SK-N-MC (cell line): ENCODE results near the gene DYNLRB1.

Experiments
- EZH2 ChIP-seq: fragments of 200-600 bp; sonication (generic); IDR thresholded peaks from one replicate; pipeline ENCODE4 v1.6.1; 2017; ENCODE audit warnings: antibody characterized with exemption
- POLR2AphosphoS5 ChIP-seq: IDR thresholded peaks from 2 replicates; pipeline ENCODE4 v1.6.1; 2012; ENCODE audit warnings: mild to moderate bottlenecking, low read depth, low read length, borderline replicate concordance

DNA sequence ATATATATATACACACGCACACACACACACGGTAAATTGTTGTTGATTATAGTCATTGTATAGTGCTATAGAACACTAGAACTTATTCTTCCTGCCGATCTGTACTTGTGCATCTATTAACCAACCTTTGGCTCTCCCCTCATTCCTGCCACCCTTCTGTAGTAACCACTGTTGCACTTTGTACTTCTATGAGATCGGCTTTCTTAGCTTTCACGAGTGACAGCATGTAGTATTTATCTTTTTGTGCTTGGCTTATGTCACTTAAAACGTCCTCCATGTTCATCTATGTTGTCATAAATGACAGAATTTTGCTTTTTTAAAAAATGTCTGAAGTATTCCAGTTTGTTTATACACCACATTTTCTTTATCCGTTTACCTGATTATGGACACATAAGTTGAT, 20.9 kb upstream of the DYNLRB1 start:
- TF ChIP-seq EZH2 (no peak), POLR2AphosphoS5 (no peak)
